ENCODE data around the gene EVI5L. TPM values are rescaled to one million over a fixed set of nuclear protein-coding genes. Genes with fewer than 3 reads are reported as not detected.

Gene EVI5L
- total RNA-seq, 2 experiments from 2014 or later: 8.0 to 9.3 TPM

GRCh38 chr19:7912697-7913564 is 82.9 kb downstream of the EVI5L start:
- no peak overlapping the region for H3K4me3 Mint-ChIP-seq
- no peaks in the 10 kb centered on the region for H3K9me3 Mint-ChIP-seq (ENCODE audit: insufficient read depth)
- no peak overlapping the region for H3K27ac Mint-ChIP-seq
- ChIA-PET CTCF (no interaction called here), POLR2A (interaction anchor here (1.3 kb wide), 1 partner anchor 9 kb away, joined by 3 read pairs; the partner anchor contains the start of gene MAP2K7)
- peaks cover 17% of the 10 kb centered on the region for H3K27me3 Mint-ChIP-seq (ENCODE audit: low read depth)
- H3K36me3 Mint-ChIP-seq (ENCODE audit: low read depth): peaks cover 24% of the 10 kb centered on the region
- H3K4me1 Mint-ChIP-seq (ENCODE audit: low read depth): peaks cover 17% of the 10 kb centered on the region
- ATAC-seq (no peak), DNase-seq (no peak)

DNA sequence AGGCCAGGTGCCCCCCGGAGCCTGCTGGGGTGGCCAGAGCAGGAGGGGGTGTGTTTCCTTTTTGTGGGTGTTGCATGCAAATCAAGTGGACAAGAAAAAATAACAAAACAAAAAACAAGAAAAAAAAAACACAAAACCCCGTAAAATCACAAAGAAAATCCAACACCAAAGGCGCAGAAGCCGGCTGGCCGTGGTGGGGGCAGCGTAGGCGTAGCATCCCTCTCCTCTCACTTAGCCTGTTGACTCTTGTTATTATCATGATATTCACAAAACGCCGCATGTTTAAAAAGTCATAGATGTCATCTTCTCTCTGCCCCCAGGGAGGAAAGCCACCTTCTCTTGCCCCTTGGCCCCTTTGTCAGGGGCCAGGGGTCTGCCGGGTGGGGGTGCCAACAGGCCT is 83.6 kb downstream of the EVI5L start:
- H3K27me3 Mint-ChIP-seq (ENCODE audit: low read depth): peaks cover 23% of the 10 kb centered on the region
- no peak for DNase-seq
- no peak for ATAC-seq
- ChIA-PET POLR2A (no interaction called here), CTCF (no interaction called here)
- no peak overlapping the region for H3K4me3 Mint-ChIP-seq
- H3K27ac Mint-ChIP-seq: no peak overlapping the region
- H3K4me1 Mint-ChIP-seq (ENCODE audit: low read depth): peaks cover 22% of the 10 kb centered on the region
- no peaks in the 10 kb centered on the region for H3K9me3 Mint-ChIP-seq (ENCODE audit: insufficient read depth)
- H3K36me3 Mint-ChIP-seq (ENCODE audit: low read depth): peaks cover 24% of the 10 kb centered on the region

DNA sequence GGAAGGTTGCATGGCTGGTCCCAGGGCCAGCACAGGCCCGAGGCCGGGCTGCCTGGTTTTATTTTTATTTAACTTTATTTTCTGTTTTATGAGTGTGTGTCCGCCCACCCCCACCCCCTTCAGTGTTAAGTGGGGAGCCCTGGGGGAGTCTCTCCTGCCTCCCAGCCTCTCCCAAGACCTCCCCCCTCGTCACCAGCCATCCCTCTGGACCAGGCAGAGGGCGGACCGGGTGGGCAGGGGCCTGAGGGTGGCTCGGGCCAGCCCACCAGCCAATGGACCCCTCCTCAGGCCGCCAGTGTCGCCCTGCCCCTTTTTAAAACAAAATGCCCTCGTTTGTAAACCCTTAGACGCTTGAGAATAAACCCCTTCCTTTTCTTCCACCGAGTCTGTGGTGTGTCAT is 84.1 kb downstream of the EVI5L start:
- no peaks in the 10 kb centered on the region for H3K9me3 Mint-ChIP-seq (ENCODE audit: insufficient read depth)
- peaks cover 25% of the 10 kb centered on the region for H3K27me3 Mint-ChIP-seq (ENCODE audit: low read depth)
- POLR2A ChIA-PET: interaction anchor here (0.8 kb wide), 1 partner anchor 10 kb away, joined by 3 read pairs; no protein-coding TSS in a partner anchor
- no peak overlapping the region for H3K4me3 Mint-ChIP-seq
- DNase-seq (no peak), ATAC-seq (no peak)
- no peak overlapping the region for H3K27ac Mint-ChIP-seq
- CTCF ChIA-PET: no interaction called here
- peaks cover 24% of the 10 kb centered on the region for H3K36me3 Mint-ChIP-seq (ENCODE audit: low read depth)
- peaks cover 22% of the 10 kb centered on the region for H3K4me1 Mint-ChIP-seq (ENCODE audit: low read depth)

Other genes with a start within 250 kb of the EVI5L start
- gene CAMSAP3, start 234.4 kb upstream of the EVI5L start, total RNA-seq: under 1 TPM; 0.34 to 0.42 TPM
- 10 to 100 TPM; 44.8 to 46.9 TPM for gene XAB2, start 200.7 kb upstream of the EVI5L start, total RNA-seq
- 100 to 1,000 TPM; 125 to 136 TPM for gene PET100, start 200.4 kb upstream of the EVI5L start, total RNA-seq
- 1 to 10 TPM in 1 of 2 experiments, under 1 TPM in 1; 0.63 to 1.0 TPM for gene PCP2, start 196.5 kb upstream of the EVI5L start, total RNA-seq
- 100 to 1,000 TPM; 162 to 168 TPM for gene STXBP2, start 193.1 kb upstream of the EVI5L start, total RNA-seq
- 1 to 10 TPM; 2.2 to 3.0 TPM for gene RETN, start 161.2 kb upstream of the EVI5L start, total RNA-seq
- not detected for gene MCEMP1, start 153.1 kb upstream of the EVI5L start, total RNA-seq
- 10 to 100 TPM; 92.8 to 95.1 TPM for gene TRAPPC5, start 149.4 kb upstream of the EVI5L start, total RNA-seq
- gene FCER2, start 128.1 kb upstream of the EVI5L start, total RNA-seq: under 1 TPM; 0.29 to 0.31 TPM
- gene CLEC4G, start 98.1 kb upstream of the EVI5L start, total RNA-seq: not detected
- gene CD209, start 82.7 kb upstream of the EVI5L start, total RNA-seq: not detected
- gene CLEC4M, start 67.0 kb upstream of the EVI5L start, total RNA-seq: not detected
- gene PRR36, start 44.2 kb downstream of the EVI5L start, total RNA-seq: under 1 TPM; 0.08 to 0.10 TPM
- not detected for gene LRRC8E, start 58.3 kb downstream of the EVI5L start, total RNA-seq
- 10 to 100 TPM; 36.5 to 39.9 TPM for gene MAP2K7, start 73.7 kb downstream of the EVI5L start, total RNA-seq
- 1 to 10 TPM; 2.7 to 3.6 TPM for gene TGFBR3L, start 84.6 kb downstream of the EVI5L start, total RNA-seq
- gene SNAPC2, start 90.1 kb downstream of the EVI5L start, total RNA-seq: 10 to 100 TPM; 18.6 to 19.0 TPM
- gene CTXN1, start 95.9 kb downstream of the EVI5L start, total RNA-seq: under 1 TPM; 0.31 to 0.37 TPM
- 10 to 100 TPM; 63.6 to 69.6 TPM for gene TIMM44, start 113.4 kb downstream of the EVI5L start, total RNA-seq
- 100 to 1,000 TPM; 128 to 132 TPM for gene ELAVL1, start 175.4 kb downstream of the EVI5L start, total RNA-seq
- 10 to 100 TPM in 1 of 2 experiments, 1 to 10 TPM in 1; 10.0 to 10.2 TPM for gene CCL25, start 222.5 kb downstream of the EVI5L start, total RNA-seq

Measured in activated CD8-positive, alpha-beta T cell treated with anti-CD3 and anti-CD28 coated beads, Interleukin-2, amount 10 ng/mL, durations not matched to agents 7 days and 5 days (primary cell).